ELR (cell line): ENCODE measurements around the gene KRTAP10-3.
A peak's percentile ranks its signal among the peaks of the same experiment; 100 is the strongest.

Experiments
- DNase-seq: peaks from one replicate; pipeline ENCODE4 v3.0.0-alpha.2; 2015; ENCODE audit warnings: low read depth

KRTAP10-3 gene

GRCh38 chr21:44515359-44516165 is 43.0 kb downstream of the KRTAP10-3 start:
- DNase-seq = no peak

- no peak for DNase-seq
Observed at GRCh38 chr21:44514746-44515358, 43.7 kb downstream of the KRTAP10-3 start.

GRCh38 chr21:44514218-44514520 is 44.4 kb downstream of the KRTAP10-3 start:
- DNase-seq = no peak

- DNase-seq = no peak
Observed at GRCh38 chr21:44513389-44514217, 45.0 kb downstream of the KRTAP10-3 start.

GRCh38 chr21:44512496-44513388 is 45.9 kb downstream of the KRTAP10-3 start:
- no peak for DNase-seq

GRCh38 chr21:44511938-44512275 is 46.7 kb downstream of the KRTAP10-3 start:
- no peak for DNase-seq

GRCh38 chr21:44511219-44511937 is 47.2 kb downstream of the KRTAP10-3 start:
- DNase-seq = no peak

GRCh38 chr21:44510508-44511218 is 47.9 kb downstream of the KRTAP10-3 start:
- peak; percentile 35 for DNase-seq

- no peak for DNase-seq
Observed at GRCh38 chr21:44510109-44510507, 48.5 kb downstream of the KRTAP10-3 start.

GRCh38 chr21:44509539-44509938 is 49.1 kb downstream of the KRTAP10-3 start:
- DNase-seq = peak; percentile 17

- no peak for DNase-seq
Observed at GRCh38 chr21:44508711-44509445, 49.7 kb downstream of the KRTAP10-3 start.

- DNase-seq = no peak
Observed at GRCh38 chr21:44508426-44508710, 50.2 kb downstream of the KRTAP10-3 start.
